UCSD-AML1 (cell line): Measurements from ENCODE around the gene SLC4A11.
"Not testable (repeated sequence)": the region's sequence is repeated elsewhere in the genome, so short reads cannot be mapped to it uniquely, and the experiment has no call there.

Experiments used
- DNase-seq: peaks from one replicate; lab custom pipeline; 2025; ENCODE audit not compliant: unreplicated experiment; lab: John Stamatoyannopoulos, UW

The SLC4A11 gene

GRCh38 chr20:3204124-3204794, 34.7 kb downstream of the SLC4A11 start, which contains the start of gene DDRGK1:
Gene DDRGK1 (minus strand): TSS chr20:3204682. CDS start chr20:3204627, 55 bp downstream.
- DNase-seq, result peak; percentile 92

GRCh38 chr20:3203315-3204123, 35.5 kb downstream of the SLC4A11 start:
- DNase-seq, result peak; percentile 55

DNA sequence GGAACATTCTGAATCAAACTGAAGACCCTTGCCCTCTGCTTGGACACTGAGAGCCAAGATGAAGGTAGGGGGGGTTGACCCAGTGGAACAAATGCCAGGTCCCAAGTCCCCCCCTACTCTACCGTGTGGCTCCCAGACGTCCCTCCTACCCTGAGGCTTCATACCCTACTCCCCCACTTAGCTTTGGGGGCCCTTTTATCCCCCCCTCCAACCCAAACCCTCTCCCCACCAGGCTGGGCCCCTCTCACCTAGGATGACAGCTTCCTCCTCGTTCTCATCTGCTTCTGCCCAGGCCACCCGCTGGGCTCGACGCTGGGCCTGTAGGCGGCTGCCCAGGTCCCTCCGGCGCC, 36.0 kb downstream of the SLC4A11 start:
- DNase-seq, result no peak

- DNase-seq, result no peak
Measured at GRCh38 chr20:3199976-3200755, 38.8 kb downstream of the SLC4A11 start.

DNA sequence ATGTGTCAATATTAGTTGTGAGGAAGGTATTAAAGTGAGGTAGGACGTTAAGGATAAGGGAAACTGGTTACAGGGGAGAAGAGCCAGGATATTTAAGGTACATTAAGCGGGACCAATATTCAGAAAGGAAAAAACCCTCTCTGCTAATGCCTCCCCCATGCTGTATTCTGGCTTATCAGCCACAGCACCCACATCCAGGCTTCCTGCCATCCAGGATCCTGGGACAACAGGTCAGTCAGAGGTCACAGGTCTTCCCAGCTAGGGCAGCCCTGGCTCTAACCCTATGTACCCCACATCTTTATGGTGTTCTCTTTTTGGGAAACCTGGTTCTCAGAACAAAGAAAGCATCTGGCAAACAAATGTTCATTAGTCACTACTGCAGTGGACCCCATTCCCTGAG, 39.8 kb downstream of the SLC4A11 start:
- no peak for DNase-seq

DNA sequence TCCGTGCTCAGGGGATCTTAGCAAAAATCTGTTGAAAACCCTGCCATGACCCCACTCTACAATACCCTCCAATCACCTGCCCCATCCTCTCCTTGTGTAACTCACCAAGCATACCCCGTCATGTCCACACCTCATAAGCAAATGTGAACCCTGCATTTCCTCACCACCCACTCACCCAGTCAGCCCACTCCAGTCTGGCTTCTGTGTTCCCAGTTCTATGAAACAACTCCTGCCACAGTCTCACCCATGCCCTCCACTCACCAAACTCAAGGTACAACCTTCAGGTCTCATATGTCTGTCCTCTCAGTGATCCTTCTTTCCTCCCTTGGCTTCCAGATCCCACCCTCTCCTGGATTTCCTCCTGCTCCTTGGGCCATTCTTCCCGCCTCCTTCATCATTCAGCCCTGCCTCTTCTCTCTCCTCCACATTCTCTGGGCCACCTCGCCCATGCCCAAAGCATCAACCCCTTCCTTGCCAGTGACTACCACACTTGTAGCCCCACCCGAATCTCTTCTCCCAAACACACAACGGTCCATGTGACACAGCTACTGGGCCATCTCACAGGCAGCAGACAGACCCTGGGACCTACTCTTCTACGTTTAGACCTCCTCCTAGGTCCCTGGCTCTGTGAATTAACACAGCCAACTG, 43.3 kb downstream of the SLC4A11 start:
- no peak for DNase-seq

GRCh38 chr20:3194617-3195280, 44.2 kb downstream of the SLC4A11 start:
- DNase-seq, result no peak

GRCh38 chr20:3193806-3194616, 45.0 kb downstream of the SLC4A11 start:
- DNase-seq, result no peak

- no peak for DNase-seq
Measured at GRCh38 chr20:3192226-3193015, 46.6 kb downstream of the SLC4A11 start.

GRCh38 chr20:3190681-3191111, 48.3 kb downstream of the SLC4A11 start:
- DNase-seq, result no peak

DNA sequence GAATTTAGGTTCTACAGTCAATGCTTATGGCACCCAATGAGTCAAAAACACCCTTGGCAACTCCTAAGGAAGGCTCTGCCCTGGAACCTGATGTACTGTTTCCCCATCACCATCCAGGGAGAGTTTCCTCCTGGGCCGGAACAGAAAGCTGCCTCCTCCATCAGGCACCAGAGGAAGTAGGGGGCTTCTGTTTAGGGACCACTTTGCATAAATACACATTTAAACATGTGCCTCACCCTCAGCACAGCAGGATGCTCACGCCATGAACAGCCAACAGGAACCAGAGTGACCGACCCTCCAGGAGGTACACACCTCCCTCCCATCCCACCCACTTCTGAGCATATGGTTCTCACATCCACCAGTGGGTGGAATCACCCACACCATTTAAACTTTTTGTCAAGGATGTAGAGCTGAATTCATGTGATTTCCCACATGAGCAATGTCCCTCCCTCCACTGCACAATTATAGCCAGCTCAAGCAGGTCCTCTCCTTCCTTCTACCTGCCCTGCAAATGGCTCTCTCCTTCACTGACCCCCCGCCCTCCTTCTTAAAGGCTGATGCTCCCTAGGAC, 49.3 kb downstream of the SLC4A11 start:
- DNase-seq, result no peak

- no peak for DNase-seq
Measured at GRCh38 chr20:3188823-3189413, 50.1 kb downstream of the SLC4A11 start.

GRCh38 chr20:3187861-3188260, 51.1 kb downstream of the SLC4A11 start:
- DNase-seq, result not testable (repeated sequence)

- no peak for DNase-seq
Measured at GRCh38 chr20:3183896-3184612, 54.9 kb downstream of the SLC4A11 start.

DNA sequence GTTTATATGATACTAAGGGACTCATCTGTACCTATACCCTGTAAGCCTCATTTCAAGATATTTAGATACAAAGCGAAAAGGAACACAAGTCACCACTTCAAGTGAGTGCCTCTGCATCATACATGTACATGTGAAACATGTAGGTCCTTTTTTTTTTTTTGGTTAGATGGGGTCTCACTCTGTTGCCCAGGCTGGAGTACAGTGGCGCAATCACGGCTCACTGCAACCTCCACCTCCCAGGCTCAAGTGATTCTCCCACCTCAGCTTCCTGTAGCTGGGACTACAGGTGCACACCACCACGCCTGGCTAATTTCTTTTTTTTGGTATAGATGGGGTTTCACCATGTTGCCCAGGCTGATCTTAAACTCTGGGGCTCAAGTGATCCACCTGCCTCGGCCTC, 56.6 kb downstream of the SLC4A11 start:
- not testable (repeated sequence) for DNase-seq

DNA sequence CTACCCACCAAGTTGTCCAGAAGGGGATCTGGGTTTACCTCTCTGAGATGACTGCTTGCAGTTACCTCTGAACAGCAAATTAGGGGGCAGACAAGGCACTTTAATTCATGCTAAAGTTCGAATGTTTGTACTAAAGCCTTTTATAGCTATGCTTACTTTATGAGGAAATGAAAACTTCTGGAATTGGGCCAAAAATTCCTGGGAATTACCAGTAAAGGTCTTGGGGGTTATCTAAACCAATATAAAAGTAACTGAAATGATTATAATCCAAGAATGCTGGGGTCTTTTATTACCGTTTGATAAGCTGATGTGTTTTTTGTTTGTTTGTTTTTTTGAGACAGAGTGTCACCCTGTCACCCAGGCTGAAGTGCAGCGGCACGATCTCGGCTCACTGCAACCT, 57.7 kb downstream of the SLC4A11 start:
- DNase-seq, result no peak

- DNase-seq, result no peak
Measured at GRCh38 chr20:3180319-3180718, 58.7 kb downstream of the SLC4A11 start.
